Metanephros (tissue), 1 donor: Measurements from ENCODE around the gene SRP14. TPM values are rescaled to one million over a fixed set of nuclear protein-coding genes. Genes with fewer than 3 reads are reported as not detected.

Source experiments
- total RNA-seq: library from RNA; depleted of rRNA; stranded (reverse); fragments of >200 nt; gene quantifications from one replicate; pipeline ENCODE4 v1.2.3, GENCODE V29; 2014

SRP14 gene, protein sequence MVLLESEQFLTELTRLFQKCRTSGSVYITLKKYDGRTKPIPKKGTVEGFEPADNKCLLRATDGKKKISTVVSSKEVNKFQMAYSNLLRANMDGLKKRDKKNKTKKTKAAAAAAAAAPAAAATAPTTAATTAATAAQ
- 128 TPM for total RNA-seq

GRCh38 chr15:40038638-40039543 lies at the start of gene SRP14:
Gene SRP14 (minus strand): TSS chr15:40039181. CDS start chr15:40039116, 65 bp downstream.

Other genes starting within 250 kb of the SRP14 start
- 14.4 TPM for gene GPR176, start 118.9 kb downstream of the SRP14 start, total RNA-seq
- 43.4 TPM for gene EIF2AK4, start 105.1 kb downstream of the SRP14 start, total RNA-seq
- 38.5 TPM for gene BMF, start 69.7 kb upstream of the SRP14 start, total RNA-seq
- 16.1 TPM for gene BUB1B, start 121.9 kb upstream of the SRP14 start, total RNA-seq
- gene PAK6, start 199.9 kb upstream of the SRP14 start, total RNA-seq: 9.8 TPM
- 0.58 TPM for gene ANKRD63, start 243.9 kb upstream of the SRP14 start, total RNA-seq